K562 (cell line): ENCODE measurements around the gene TRIOBP. TPM values are rescaled to one million over a fixed set of nuclear protein-coding genes. Genes with fewer than 3 reads are reported as not detected.

ENCODE experiments used
- ATAC-seq: fragments of 200-7000 bp; cut with Tn5 transposase; 3 replicates; pipeline ENCODE4 v1.9.1; 2020; ENCODE audit warnings: moderate library complexity
- BruUV-seq: library from RNA; stranded (reverse); fragments of 400-500 nt; replicated peaks from 2 replicates; lab custom pipeline; 2021; lab: Mats Ljungman, UMichigan
- CTCF ChIA-PET: fragments of 300-600 bp; formaldehyde crosslinking; extraction: SDS; loops from one replicate; lab custom pipeline; 2021; ENCODE audit warnings: low intra/inter-chr PET ratio; lab: Yijun Ruan, JAX
- POLR2A ChIA-PET: fragments of 300-600, 350-650 bp; sonication (Branson Sonifier 250); formaldehyde crosslinking; extraction: SDS; loops from one replicate; lab custom pipeline; 2021; ENCODE audit warnings: antibody characterized with exemption, inconsistent platforms; lab: Yijun Ruan, JAX
- DNase-seq, 4 experiments: peaks; one replicate each; pipeline versions ENCODE4 v3.0.0 to v3.0.0-alpha.2; 2011 to 2018; ENCODE audit warnings: low spot score in 3 of 4, mixed read lengths in 3 of 4; ENCODE audit errors: extremely low read depth in 1 of 4
- FAIRE-seq: peaks from 2 replicates; lab custom pipeline; 2011; peaks lifted over from hg19 to GRCh38; lab: Jason Lieb, UNC
- H2AFZ ChIP-seq: 2 replicates; pipeline ENCODE4 v1.6.0; 2011; ENCODE audit warnings: low read depth, low read length, control low read depth, inconsistent platforms
- H3K27ac ChIP-seq: fragments of 200-600 bp; 3 replicates; pipeline ENCODE4 v1.8.0; 2011; ENCODE audit warnings: low read depth, mild to moderate bottlenecking, control low read depth, inconsistent platforms, low read length, moderate library complexity, mixed read lengths; ENCODE audit errors: extremely low read depth
- H3K27me3 ChIP-seq, 2 experiments: fragments of 300-600 bp in 1 of 2; 2 replicates in 1 of 2; 3 replicates in 1 of 2; pipeline versions ENCODE4 v1.6.0 to v1.8.0; 2011; ENCODE audit warnings: inconsistent platforms in 2 of 2, low read length in 2 of 2, mild to moderate bottlenecking in 1 of 2, mixed read lengths in 1 of 2, moderate library complexity in 1 of 2; ENCODE audit not compliant: control insufficient read depth in 2 of 2, insufficient read depth in 2 of 2
- H3K36me3 ChIP-seq: fragments of 300-600 bp; 3 replicates; pipeline ENCODE4 v1.8.0; 2011; ENCODE audit warnings: mild to moderate bottlenecking, low read length, inconsistent platforms; ENCODE audit not compliant: control insufficient read depth, insufficient read depth
- H3K4me1 ChIP-seq, 2 experiments: fragments of 200-600 bp in 1 of 2; replicated peaks in 1 of 2; 2 replicates in 1 of 2; 3 replicates in 1 of 2; pipeline versions ENCODE4 v1.5.1 to v1.8.0; 2011; ENCODE audit warnings: inconsistent platforms in 2 of 2, low read length in 2 of 2, mild to moderate bottlenecking in 1 of 2, mixed read lengths in 1 of 2, moderate library complexity in 1 of 2; ENCODE audit not compliant: control insufficient read depth in 2 of 2, insufficient read depth in 2 of 2
- H3K4me2 ChIP-seq: 2 replicates; pipeline ENCODE4 v1.6.1; 2011; ENCODE audit warnings: low read length, control low read depth, inconsistent platforms, mixed read lengths; ENCODE audit not compliant: insufficient read depth
- H3K4me3 ChIP-seq: fragments of 200-600 bp; sonication (generic), shearing (Covaris generic); 2 replicates; pipeline ENCODE4 v1.5.1; 2016; ENCODE audit warnings: control low read depth, inconsistent platforms
- H3K79me2 ChIP-seq: fragments of 200-600 bp; 3 replicates; pipeline ENCODE4 v1.8.0; 2011; ENCODE audit warnings: low read length, inconsistent platforms; ENCODE audit not compliant: control insufficient read depth, insufficient read depth
- H3K9ac ChIP-seq, 2 experiments: 2 replicates each; pipeline versions ENCODE4 v1.6.0 to v1.6.1; 2011; ENCODE audit warnings: low read depth in 2 of 2, low read length in 2 of 2, control low read depth in 1 of 2, inconsistent platforms in 1 of 2, mild to moderate bottlenecking in 1 of 2, mixed read lengths in 1 of 2; ENCODE audit not compliant: insufficient read depth in 1 of 2
- H3K9me1 ChIP-seq: one replicate; pipeline ENCODE4 v1.6.0; 2011; ENCODE audit warnings: inconsistent platforms, mild to moderate bottlenecking, low read length, moderate library complexity; ENCODE audit not compliant: control insufficient read depth, insufficient read depth
- H3K9me3 ChIP-seq: replicated peaks from 2 replicates; pipeline ENCODE4 v1.5.1; 2011; ENCODE audit warnings: low read depth, low read length, inconsistent platforms; ENCODE audit not compliant: control insufficient read depth, insufficient read depth
- H4K20me1 ChIP-seq: replicated peaks from 2 replicates; pipeline ENCODE4 v1.6.1; 2011; ENCODE audit warnings: low read length, inconsistent platforms, mixed read lengths; ENCODE audit not compliant: control insufficient read depth, insufficient read depth
- GTF2A2 ChIP-seq: IDR thresholded peaks from 2 replicates; pipeline ENCODE4 v1.6.1; 2016; ENCODE audit warnings: mild to moderate bottlenecking, missing genetic modification characterization, missing compliant biosample characterization
- POLR2G ChIP-seq: fragments of 200-400 bp; formaldehyde crosslinking; IDR thresholded peaks from 2 replicates; pipeline ENCODE4 v1.6.1; 2017; ENCODE audit warnings: low read depth, mild to moderate bottlenecking, antibody characterized with exemption, low read length, moderate library complexity
- SIN3B ChIP-seq: fragments of 450-650 bp; IDR thresholded peaks from 2 replicates; pipeline ENCODE4 v1.6.1; 2017; ENCODE audit warnings: low read depth, mild to moderate bottlenecking, moderate library complexity
- XRCC5 ChIP-seq: fragments of 200-400 bp; formaldehyde crosslinking; IDR thresholded peaks from 2 replicates; pipeline ENCODE4 v1.6.1; 2017; ENCODE audit warnings: low read depth, mild to moderate bottlenecking, low read length
- ZNF347 ChIP-seq: fragments of 450-650 bp; formaldehyde crosslinking; IDR thresholded peaks from 2 replicates; pipeline ENCODE4 v1.4.0; 2020; ENCODE audit warnings: low read depth, mild to moderate bottlenecking, moderate library complexity
- ZNF586 ChIP-seq: fragments of 450-650 bp; formaldehyde crosslinking; conservative IDR thresholded peaks from 2 replicates; pipeline ENCODE4 v1.4.0; 2020; ENCODE audit warnings: mild to moderate bottlenecking, moderate library complexity
- ZSCAN32 ChIP-seq: fragments of 450-650 bp; formaldehyde crosslinking; IDR thresholded peaks from 2 replicates; pipeline ENCODE4 v1.4.0; 2020; ENCODE audit warnings: mild to moderate bottlenecking, moderate library complexity
- WGBS: fragments of 100-300 bp; shearing (Covaris generic); methylation state at CpG from one replicate; pipeline ENCODE4 v1.1.6; 2016; ENCODE audit warnings: low coverage, mixed read lengths; ENCODE audit not compliant: insufficient coverage; ENCODE audit errors: missing lambda C conversion rate; 5-methylcytosine and 5-hydroxymethylcytosine counted together
- in situ Hi-C: fragments of 300-500 bp; cut with MboI; formaldehyde crosslinking; loops from 4 replicates; pipeline ENCODE4 v1.15.0; 2018; ENCODE audit warnings: inconsistent platforms, mixed read lengths
- intact Hi-C: fragments of 100-400 bp; cut with micrococcal nuclease; formaldehyde crosslinking; loops from 2 replicates; pipeline ENCODE4 v1.14.2; 2022
- polyA plus RNA-seq, 8 experiments: library from polyadenylated mRNA; depleted of rRNA in 4 of 8; stranded (reverse) in 5 of 8; unstranded in 3 of 8; fragments of >200 nt; fragmentation: Nextera tagmentation in 2 of 8; fragmentation: Illumina TruSeq in 1 of 8; extraction: Ambion mirVana in 2 of 8; extraction: Trizol in 1 of 8; gene quantifications; 2 replicates each; pipeline versions ENCODE4 v1.2.1 to v1.2.3, GENCODE V29; 2011 to 2014; ENCODE audit warnings: inconsistent platforms in 1 of 8, missing spikeins in 1 of 8
- total RNA-seq, 7 experiments: library from RNA; depleted of rRNA in 6 of 7; stranded (reverse); fragments of >200 nt in 6 of 7; fragmentation: Illumina TruSeq in 2 of 7; extraction: Trizol in 2 of 7; gene quantifications; 2 replicates each; pipeline versions ENCODE4 v1.2.1 to v1.2.3, GENCODE V29; 2011 to 2021; ENCODE audit warnings: low replicate concordance in 1 of 7

Gene TRIOBP
- total and polyA plus RNA-seq, 9 of the 15 experiments (the other 6 are each of a cell fraction or from before 2014, with no cell fraction given), result 0.24 to 13.8 (median 5.5) TPM

DNA sequence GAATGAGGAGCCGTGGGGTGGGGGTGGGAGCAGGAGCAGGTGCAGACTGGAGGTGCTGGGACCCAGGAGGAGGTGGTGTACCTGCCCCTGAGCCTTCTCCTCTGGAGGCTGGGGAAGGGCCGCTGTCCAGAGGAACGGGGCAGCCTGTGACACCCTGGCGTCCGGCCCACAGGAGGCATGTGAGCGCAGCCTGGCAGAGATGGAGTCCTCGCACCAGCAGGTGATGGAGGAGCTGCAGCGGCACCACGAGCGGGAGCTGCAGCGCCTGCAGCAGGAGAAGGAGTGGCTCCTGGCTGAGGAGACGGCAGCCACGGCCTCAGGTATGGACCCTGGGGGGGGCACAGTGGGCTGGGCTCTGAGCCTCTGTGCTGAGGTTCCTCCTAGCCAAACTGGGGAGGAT is 68.7 kb downstream of the TRIOBP start:
- TF ChIP-seq POLR2G (peak; percentile 42; the same call in 1 of the 2 replicates), SIN3B (no peak)
- CTCF ChIA-PET, result no interaction called here

DNA sequence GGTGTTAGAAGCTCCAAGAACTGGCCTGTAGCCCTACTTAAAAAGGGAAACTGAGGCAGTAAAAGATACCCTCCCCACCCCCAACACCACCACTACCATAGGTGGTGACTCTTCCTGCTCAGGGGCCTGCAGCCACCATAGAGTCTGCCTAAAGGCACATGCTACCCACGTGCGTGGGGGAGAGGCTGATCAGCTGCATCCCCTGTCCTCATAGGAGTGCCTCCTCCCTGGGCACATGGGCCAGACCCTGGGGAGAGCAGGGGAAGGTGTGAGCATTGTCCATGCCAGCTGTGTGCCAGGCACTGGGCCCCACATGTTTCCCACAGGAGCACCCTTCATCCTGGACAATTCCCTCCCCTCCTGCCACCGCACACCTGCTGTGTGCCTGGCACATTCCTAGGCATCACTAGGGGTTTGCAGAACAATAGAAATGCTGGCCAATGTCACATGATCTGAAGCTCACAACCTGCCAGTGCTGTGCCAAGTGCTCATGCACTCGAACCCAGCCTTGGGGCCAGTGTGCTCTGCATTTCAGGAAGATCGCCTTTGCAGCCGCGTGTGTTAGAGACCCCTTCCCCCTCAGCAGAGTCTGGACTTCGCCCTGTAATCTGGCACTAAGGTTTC is 69.2 kb downstream of the TRIOBP start:
- CTCF ChIA-PET, result no interaction called here
- Histone ChIP-seq H3K27ac (no peak overlapping the region), H3K79me2 (no peaks in the 10 kb centered on the region), H3K36me3 (no peaks in the 10 kb centered on the region), H2AFZ (no peak overlapping the region), H3K4me1 (peaks cover 17 to 34% of the 10 kb centered on the region in 2 experiments)
- 85% methylated on average over 6 of the region's 8 CpGs for WGBS
- in situ Hi-C loops, result no loop called here
- no peak for TF ChIP-seq XRCC5
- no peak for TF ChIP-seq GTF2A2
- TF ChIP-seq ZSCAN32 (CRISPR knock-in tag), result no peak
- TF ChIP-seq ZNF347, result no peak
- TF ChIP-seq ZNF586, result no peak
- TF ChIP-seq, all 486 proteins: peak for 0
- ATAC-seq (no peak), FAIRE-seq (no peak), DNase-seq (no peak)
- no peaks in the 10 kb centered on the region for H3K9me3 ChIP-seq
- POLR2A ChIA-PET, result no interaction called here
- no peaks in the 10 kb centered on the region for H3K9me1 ChIP-seq
- no peak overlapping the region for H3K4me3 ChIP-seq
- no peak overlapping the region for H3K9ac ChIP-seq
- BruUV-seq, result no TSS peak
- H3K27me3 ChIP-seq, result no peaks in the 10 kb centered on the region
- no peaks in the 10 kb centered on the region for H4K20me1 ChIP-seq
- H3K4me2 ChIP-seq, result no peak overlapping the region
- intact Hi-C loops, result no loop called here

More for the DNA sequence above, 68.7 kb downstream of the TRIOBP start:
- no peak overlapping the region for H3K4me3 ChIP-seq
- H3K4me2 ChIP-seq, result no peak overlapping the region
- intact Hi-C loops, result no loop called here
- POLR2A ChIA-PET, result interaction anchor here (2.2 kb wide), 1 partner anchor 15 kb away, joined by 9 read pairs; no protein-coding TSS in a partner anchor
- H3K9me3 ChIP-seq, result no peaks in the 10 kb centered on the region
- DNase-seq, result no peak
- H3K27me3 ChIP-seq, result no peaks in the 10 kb centered on the region
- no peaks in the 10 kb centered on the region for H3K36me3 ChIP-seq
- ATAC-seq, result no peak
- no peak overlapping the region for H3K9ac ChIP-seq
- H2AFZ ChIP-seq, result no peak overlapping the region
- in situ Hi-C loops, result no loop called here
- H3K9me1 ChIP-seq, result no peaks in the 10 kb centered on the region
- BruUV-seq, result no TSS peak
- H3K4me1 ChIP-seq, result peaks cover 17 to 34% of the 10 kb centered on the region in 2 experiments
- FAIRE-seq, result no peak
- no peaks in the 10 kb centered on the region for H3K79me2 ChIP-seq
- 83% methylated on average over 9 of the region's 13 CpGs for WGBS
- no peak overlapping the region for H3K27ac ChIP-seq
- H4K20me1 ChIP-seq, result no peaks in the 10 kb centered on the region
